ENCODE data around the gene NCOA6. TPM values are rescaled to one million over a fixed set of nuclear protein-coding genes. Genes with fewer than 3 reads are reported as not detected.
"Not testable (repeated sequence)": the region's sequence is repeated elsewhere in the genome, so short reads cannot be mapped to it uniquely, and the experiment has no call there.

NCOA6 gene
- total RNA-seq, 1 experiment from 2014 or later = 9.8 TPM

GRCh38 chr20:34808583-34808982, 16.9 kb downstream of the NCOA6 start:
- intact Hi-C loops (cut with micrococcal nuclease) = no loop called here
- no peaks in the 10 kb centered on the region for H3K9me2 ChIP-seq (replicated peaks; ENCODE audit: low read length)
- no peaks in the 10 kb centered on the region for H3K4me1 ChIP-seq (ENCODE audit: insufficient read depth, low read length)
- no peaks in the 10 kb centered on the region for H3K27me3 ChIP-seq (ENCODE audit: low read length)
- POLR2A ChIA-PET (ENCODE audit: unreplicated experiment) = no interaction called here
- H3K36me3 ChIP-seq (ENCODE audit: low read depth, low read length) = no peaks in the 10 kb centered on the region
- no peak overlapping the region for H3K4me2 ChIP-seq (ENCODE audit: low read length)
- no peak overlapping the region for H3K9ac ChIP-seq (ENCODE audit: low read length)
- BruUV-seq (replicated peaks) = no TSS peak
- ATAC-seq = no peak
- DNase-seq = no peak
- H3F3A ChIP-seq (ENCODE audit: low read length, unreplicated experiment) = no peaks in the 10 kb centered on the region
- H3K9me3 ChIP-seq (ENCODE audit: low read length) = no peaks in the 10 kb centered on the region
- 0 out of 2 replicates have a peak, but pooled peaks cover 5% of the 10 kb centered on the region for H4K20me1 ChIP-seq (ENCODE audit: low read length)
- no peak for TF ChIP-seq CTCF (conservative IDR thresholded peaks at IDR 0.05; ENCODE audit: low read depth, low read length)
- H3K4me3 ChIP-seq (ENCODE audit: low read length) = no peak overlapping the region
- no peak overlapping the region for H2AFZ ChIP-seq (ENCODE audit: low read length)
- peaks cover 73% of the 10 kb centered on the region for H3K79me2 ChIP-seq (ENCODE audit: low read length)
- CTCF ChIA-PET = no interaction called here
- no peak overlapping the region for H3K27ac ChIP-seq (ENCODE audit: low read length)

GRCh38 chr20:34807944-34808465, 17.4 kb downstream of the NCOA6 start:
- intact Hi-C loops (cut with micrococcal nuclease); H3K4me3 ChIP-seq (ENCODE audit: low read length); ATAC-seq; BruUV-seq (replicated peaks); H2AFZ ChIP-seq (ENCODE audit: low read length); H3K36me3 ChIP-seq (ENCODE audit: low read depth, low read length); DNase-seq; H3K9ac ChIP-seq (ENCODE audit: low read length); H3K4me2 ChIP-seq (ENCODE audit: low read length); H3K27me3 ChIP-seq (ENCODE audit: low read length); H3K9me3 ChIP-seq (ENCODE audit: low read length); H3K27ac ChIP-seq (ENCODE audit: low read length); POLR2A ChIA-PET (ENCODE audit: unreplicated experiment); CTCF ChIA-PET; H3K9me2 ChIP-seq (replicated peaks; ENCODE audit: low read length); H3F3A ChIP-seq (ENCODE audit: low read length, unreplicated experiment); H3K4me1 ChIP-seq (ENCODE audit: insufficient read depth, low read length); H4K20me1 ChIP-seq (ENCODE audit: low read length): not testable (repeated sequence)
- H3K79me2 ChIP-seq (ENCODE audit: low read length) = peaks cover 73% of the 10 kb centered on the region

GRCh38 chr20:34806255-34806654, 19.2 kb downstream of the NCOA6 start:
- DNase-seq (no peak), ATAC-seq (no peak)
- H3K9ac ChIP-seq (ENCODE audit: low read length) = no peak overlapping the region
- H2AFZ ChIP-seq (ENCODE audit: low read length) = no peak overlapping the region
- CTCF ChIA-PET = no interaction called here
- no peak overlapping the region for H3K4me2 ChIP-seq (ENCODE audit: low read length)
- H3F3A ChIP-seq (ENCODE audit: low read length, unreplicated experiment) = no peaks in the 10 kb centered on the region
- no peaks in the 10 kb centered on the region for H3K4me1 ChIP-seq (ENCODE audit: insufficient read depth, low read length)
- intact Hi-C loops (cut with micrococcal nuclease) = no loop called here
- POLR2A ChIA-PET (ENCODE audit: unreplicated experiment) = no interaction called here
- H4K20me1 ChIP-seq (ENCODE audit: low read length) = 0 out of 2 replicates have a peak, but pooled peaks cover 1% of the 10 kb centered on the region
- no peak overlapping the region for H3K27ac ChIP-seq (ENCODE audit: low read length)
- H3K9me3 ChIP-seq (ENCODE audit: low read length) = no peaks in the 10 kb centered on the region
- peaks cover 70% of the 10 kb centered on the region for H3K79me2 ChIP-seq (ENCODE audit: low read length)
- H3K27me3 ChIP-seq (ENCODE audit: low read length) = no peaks in the 10 kb centered on the region
- H3K36me3 ChIP-seq (ENCODE audit: low read depth, low read length) = no peaks in the 10 kb centered on the region
- BruUV-seq (replicated peaks) = TSS peak; percentile 21
- H3K4me3 ChIP-seq (ENCODE audit: low read length) = no peak overlapping the region
- TF ChIP-seq EZH2phosphoT487 (IDR thresholded peaks at IDR 0.05; ENCODE audit: borderline replicate concordance, low read length) = no peak
- TF ChIP-seq CTCF (conservative IDR thresholded peaks at IDR 0.05; ENCODE audit: low read depth, low read length) = no peak
- TF ChIP-seq EZH2 (IDR thresholded peaks at IDR 0.05; ENCODE audit: low read length, unreplicated experiment) = no peak
- no peaks in the 10 kb centered on the region for H3K9me2 ChIP-seq (replicated peaks; ENCODE audit: low read length)

All from PC-3 (cell line).